DMS 273 (cell line): ENCODE data around the gene DOK6.
"Not testable (repeated sequence)": the region's sequence is repeated elsewhere in the genome, so short reads cannot be mapped to it uniquely, and the experiment has no call there.

ENCODE experiments used
- DNase-seq: peaks from one replicate; lab custom pipeline; 2025; ENCODE audit not compliant: unreplicated experiment; lab: John Stamatoyannopoulos, UW

The DOK6 gene

GRCh38 chr18:69789794-69790193, 389.1 kb downstream of the DOK6 start:
- DNase-seq: no peak

- no peak for DNase-seq
Observed at GRCh38 chr18:69790649-69791048, 390.0 kb downstream of the DOK6 start.

- no peak for DNase-seq
Observed at GRCh38 chr18:69795791-69796190, 395.1 kb downstream of the DOK6 start.

GRCh38 chr18:69804776-69805501, 404.3 kb downstream of the DOK6 start:
- DNase-seq: no peak

GRCh38 chr18:69808399-69808798, 407.7 kb downstream of the DOK6 start:
- no peak for DNase-seq

- DNase-seq: no peak
Observed at GRCh38 chr18:69813559-69813958, 412.9 kb downstream of the DOK6 start.

GRCh38 chr18:69814861-69815385, 414.2 kb downstream of the DOK6 start:
- no peak for DNase-seq

GRCh38 chr18:69817335-69817940, 416.8 kb downstream of the DOK6 start:
- no peak for DNase-seq

GRCh38 chr18:69819460-69819859, 418.8 kb downstream of the DOK6 start:
- no peak for DNase-seq

GRCh38 chr18:69820538-69820937, 419.9 kb downstream of the DOK6 start:
- no peak for DNase-seq

GRCh38 chr18:69830189-69830588, 429.5 kb downstream of the DOK6 start:
- no peak for DNase-seq

GRCh38 chr18:69834980-69835379, 434.3 kb downstream of the DOK6 start:
- not testable (repeated sequence) for DNase-seq

- DNase-seq: no peak
Observed at GRCh38 chr18:69838003-69838402, 437.3 kb downstream of the DOK6 start.

- DNase-seq: peak; percentile 31
Observed at GRCh38 chr18:69838620-69839411, 438.1 kb downstream of the DOK6 start.

GRCh38 chr18:69839497-69839896, 438.8 kb downstream of the DOK6 start:
- no peak for DNase-seq

- DNase-seq: no peak
Observed at GRCh38 chr18:69840001-69840400, 439.3 kb downstream of the DOK6 start.

GRCh38 chr18:69840445-69840844, 439.8 kb downstream of the DOK6 start:
- no peak for DNase-seq

- no peak for DNase-seq
Observed at GRCh38 chr18:69841117-69841516, 440.4 kb downstream of the DOK6 start.

- no peak for DNase-seq
Observed at GRCh38 chr18:69843015-69843414, 442.3 kb downstream of the DOK6 start.

- DNase-seq: no peak
Observed at GRCh38 chr18:69844656-69845055, 444.0 kb downstream of the DOK6 start.

GRCh38 chr18:69845593-69846506, 445.2 kb downstream of the DOK6 start:
- DNase-seq: peak; percentile 79
